HepG2 (cell line): ENCODE results near the gene F9.

Experiments
- ZBTB21 ChIP-seq: sonication (generic); formaldehyde crosslinking; IDR thresholded peaks from 2 replicates; pipeline ENCODE4 v1.4.0; 2020; ENCODE audit warnings: missing genetic modification reagents
- ZNF124 ChIP-seq: sonication (generic); formaldehyde crosslinking; IDR thresholded peaks from 2 replicates; pipeline ENCODE4 v1.4.0; 2020; ENCODE audit warnings: missing genetic modification reagents
- TF ChIP-seq, protein P1 (sequence below): sonication (generic); formaldehyde crosslinking; IDR thresholded peaks from 2 replicates; pipeline ENCODE4 v1.4.0; 2020; ENCODE audit warnings: mild to moderate bottlenecking, missing genetic modification reagents

- TF ChIP-seq ZBTB21 (CRISPR knock-in tag) (no peak), ZNF124 (no peak)
- TF ChIP-seq, protein P1, sequence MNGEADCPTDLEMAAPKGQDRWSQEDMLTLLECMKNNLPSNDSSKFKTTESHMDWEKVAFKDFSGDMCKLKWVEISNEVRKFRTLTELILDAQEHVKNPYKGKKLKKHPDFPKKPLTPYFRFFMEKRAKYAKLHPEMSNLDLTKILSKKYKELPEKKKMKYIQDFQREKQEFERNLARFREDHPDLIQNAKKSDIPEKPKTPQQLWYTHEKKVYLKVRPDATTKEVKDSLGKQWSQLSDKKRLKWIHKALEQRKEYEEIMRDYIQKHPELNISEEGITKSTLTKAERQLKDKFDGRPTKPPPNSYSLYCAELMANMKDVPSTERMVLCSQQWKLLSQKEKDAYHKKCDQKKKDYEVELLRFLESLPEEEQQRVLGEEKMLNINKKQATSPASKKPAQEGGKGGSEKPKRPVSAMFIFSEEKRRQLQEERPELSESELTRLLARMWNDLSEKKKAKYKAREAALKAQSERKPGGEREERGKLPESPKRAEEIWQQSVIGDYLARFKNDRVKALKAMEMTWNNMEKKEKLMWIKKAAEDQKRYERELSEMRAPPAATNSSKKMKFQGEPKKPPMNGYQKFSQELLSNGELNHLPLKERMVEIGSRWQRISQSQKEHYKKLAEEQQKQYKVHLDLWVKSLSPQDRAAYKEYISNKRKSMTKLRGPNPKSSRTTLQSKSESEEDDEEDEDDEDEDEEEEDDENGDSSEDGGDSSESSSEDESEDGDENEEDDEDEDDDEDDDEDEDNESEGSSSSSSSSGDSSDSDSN (CRISPR knock-in tag), result no peak
These were observed 13.4 kb downstream of the F9 start for GRCh38 chrX:139543920-139544319.
